Lung (tissue), 12 donors: ENCODE results near the gene MRPS12. TPM values are rescaled to one million over a fixed set of nuclear protein-coding genes. Genes with fewer than 3 reads are reported as not detected.

Source experiments
- ATAC-seq: fragments of 200-7000 bp; cut with Tn5 transposase; one replicate; pipeline ENCODE4 v1.9.1; 2020; ENCODE audit warnings: moderate number of reproducible peaks; ENCODE audit not compliant: insufficient read depth, low FRiP score
- DNase-seq, 3 donors: peaks; one replicate each; pipeline ENCODE4 v3.0.0-alpha.2; 2013 to 2017
- H3K27ac ChIP-seq, 2 donors: one replicate each; pipeline ENCODE4 v1.5.1; 2013; ENCODE audit warnings: mild to moderate bottlenecking in 2 of 2, moderate library complexity in 2 of 2, control low read depth in 1 of 2, inconsistent platforms in 1 of 2, low read depth in 1 of 2, low read length in 1 of 2
- H3K27me3 ChIP-seq, 3 donors: one replicate each; pipeline ENCODE4 v1.5.1; 2013; ENCODE audit warnings: low read length in 2 of 3; ENCODE audit not compliant: control insufficient read depth in 3 of 3, insufficient read depth in 3 of 3
- H3K36me3 ChIP-seq, 4 donors: one replicate each; pipeline ENCODE4 v1.5.1; 2013; ENCODE audit warnings: low read length in 4 of 4, mild to moderate bottlenecking in 1 of 4, moderate library complexity in 1 of 4; ENCODE audit not compliant: control insufficient read depth in 4 of 4, insufficient read depth in 4 of 4
- H3K4me1 ChIP-seq, 5 donors: one replicate each; pipeline ENCODE4 v1.5.1; 2013; ENCODE audit warnings: low read length in 5 of 5, mild to moderate bottlenecking in 2 of 5, moderate library complexity in 1 of 5; ENCODE audit not compliant: control insufficient read depth in 5 of 5, insufficient read depth in 5 of 5
- H3K4me3 ChIP-seq: one replicate; pipeline ENCODE4 v1.5.1; 2013; ENCODE audit warnings: mild to moderate bottlenecking, control low read depth, moderate library complexity
- H3K9ac ChIP-seq, 2 donors: one replicate each; pipeline ENCODE4 v1.5.1; 2013; ENCODE audit warnings: low read length in 2 of 2, control low read depth in 1 of 2; ENCODE audit not compliant: insufficient read depth in 1 of 2
- H3K9me3 ChIP-seq, 4 donors: one replicate each; pipeline ENCODE4 v1.5.1; 2013; ENCODE audit warnings: low read length in 3 of 4, mild to moderate bottlenecking in 1 of 4, moderate library complexity in 1 of 4; ENCODE audit not compliant: control insufficient read depth in 4 of 4, insufficient read depth in 3 of 4
- WGBS, 2 donors: extraction: QIAGEN DNeasy Blood & Tissue Kit; methylation state at CpG; one replicate each; pipeline ENCODE4 v1.1.7; 2013; 5-methylcytosine and 5-hydroxymethylcytosine counted together
- polyA plus RNA-seq, 2 donors: library from polyadenylated mRNA; stranded (reverse); fragments of 200-250 nt; gene quantifications; one replicate each; pipeline ENCODE4 v1.2.1, GENCODE V29; 2013
- total RNA-seq, 2 donors: library from RNA; depleted of rRNA in 1 of 2; stranded (reverse); fragments of >200 nt in 1 of 2; gene quantifications; one replicate each; pipeline ENCODE4 v1.2.1, GENCODE V29; 2014 to 2021
- TF ChIP-seq, protein P1 (sequence below): IDR thresholded peaks from 2 replicates; pipeline ENCODE4 v1.5.1; 2012; ENCODE audit warnings: mild to moderate bottlenecking; ENCODE audit errors: control extremely low read depth, extremely low read depth
- donor health status: control.
- donor health status: control.
- donor health status: Bipolar disorder and iron deficiency.
- donor health status: healthy.
- donor health status: DM: yes; HTN: yes; CAD: no.

MRPS12 gene
- total and polyA plus RNA-seq, 4 donors: 10.7 to 63.5 (median 36.8) TPM

GRCh38 chr19:38905620-38906019 is 25.1 kb upstream of the MRPS12 start:
- TF ChIP-seq, protein P1, sequence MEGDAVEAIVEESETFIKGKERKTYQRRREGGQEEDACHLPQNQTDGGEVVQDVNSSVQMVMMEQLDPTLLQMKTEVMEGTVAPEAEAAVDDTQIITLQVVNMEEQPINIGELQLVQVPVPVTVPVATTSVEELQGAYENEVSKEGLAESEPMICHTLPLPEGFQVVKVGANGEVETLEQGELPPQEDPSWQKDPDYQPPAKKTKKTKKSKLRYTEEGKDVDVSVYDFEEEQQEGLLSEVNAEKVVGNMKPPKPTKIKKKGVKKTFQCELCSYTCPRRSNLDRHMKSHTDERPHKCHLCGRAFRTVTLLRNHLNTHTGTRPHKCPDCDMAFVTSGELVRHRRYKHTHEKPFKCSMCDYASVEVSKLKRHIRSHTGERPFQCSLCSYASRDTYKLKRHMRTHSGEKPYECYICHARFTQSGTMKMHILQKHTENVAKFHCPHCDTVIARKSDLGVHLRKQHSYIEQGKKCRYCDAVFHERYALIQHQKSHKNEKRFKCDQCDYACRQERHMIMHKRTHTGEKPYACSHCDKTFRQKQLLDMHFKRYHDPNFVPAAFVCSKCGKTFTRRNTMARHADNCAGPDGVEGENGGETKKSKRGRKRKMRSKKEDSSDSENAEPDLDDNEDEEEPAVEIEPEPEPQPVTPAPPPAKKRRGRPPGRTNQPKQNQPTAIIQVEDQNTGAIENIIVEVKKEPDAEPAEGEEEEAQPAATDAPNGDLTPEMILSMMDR: no peak
- ATAC-seq: no peak
- Histone ChIP-seq H3K4me1 (peaks cover 0 to 6% (median 0%) of the 10 kb centered on the region in 5 donors), H3K27ac (no peak overlapping the region), H3K9me3 (peaks cover 0 to 2% (median 0%) of the 10 kb centered on the region in 4 donors), H3K27me3 (no peaks in the 10 kb centered on the region), H3K4me3 (no peak overlapping the region), H3K9ac (no peak overlapping the region), H3K36me3 (peaks cover 0 to 35% (median 2%) of the 10 kb centered on the region in 4 donors)
- DNase-seq: no peak
- 96 to 97% methylated on average over 4 of the region's 4 CpGs for WGBS, 2 donors

DNA sequence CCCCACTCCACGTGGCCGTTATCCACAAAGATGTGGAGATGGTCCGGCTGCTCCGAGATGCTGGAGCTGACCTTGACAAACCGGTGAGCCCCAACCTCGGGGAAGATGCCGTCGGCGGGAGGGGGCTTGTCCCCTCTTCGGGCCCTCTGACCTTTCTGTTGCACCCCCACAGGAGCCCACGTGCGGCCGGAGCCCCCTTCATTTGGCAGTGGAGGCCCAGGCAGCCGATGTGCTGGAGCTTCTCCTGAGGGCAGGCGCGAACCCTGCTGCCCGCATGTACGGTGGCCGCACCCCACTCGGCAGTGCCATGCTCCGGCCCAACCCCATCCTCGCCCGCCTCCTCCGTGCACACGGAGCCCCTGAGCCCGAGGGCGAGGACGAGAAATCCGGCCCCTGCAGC is 23.5 kb upstream of the MRPS12 start:
- Histone ChIP-seq H3K4me3 (no peak overlapping the region), H3K36me3 (peaks cover 0 to 35% (median 2%) of the 10 kb centered on the region in 4 donors), H3K27ac (no peak overlapping the region), H3K9ac (no peak overlapping the region), H3K4me1 (no peaks in the 10 kb centered on the region), H3K27me3 (peaks cover 0 to 1% (median 0%) of the 10 kb centered on the region in 3 donors), H3K9me3 (no peaks in the 10 kb centered on the region)
- no peak for DNase-seq
- WGBS, 2 donors: 96 to 97% methylated on average over 27 to 29 of the region's 29 CpGs
- ATAC-seq: no peak
- TF ChIP-seq, protein P1: no peak

DNA sequence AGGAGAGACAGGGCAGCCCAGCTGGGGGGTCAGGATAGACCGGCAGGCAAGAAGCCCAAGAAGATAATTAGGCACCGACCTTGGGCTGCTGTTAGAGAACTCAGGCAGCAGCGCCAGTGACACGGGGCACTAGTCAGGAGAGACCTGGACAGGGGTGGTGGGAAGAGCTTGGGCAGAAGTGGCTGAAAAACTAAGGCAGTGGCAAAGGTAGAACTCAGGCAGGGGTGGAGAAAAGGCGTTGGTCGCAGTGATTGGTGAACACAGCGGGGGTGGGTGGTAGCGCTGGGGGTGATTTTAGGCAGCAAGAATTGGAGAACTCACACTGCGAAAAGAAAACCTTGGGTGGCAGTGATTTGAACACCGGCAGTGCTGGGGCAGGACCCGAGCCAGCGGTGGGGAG is 23.1 kb upstream of the MRPS12 start:
- H3K27ac ChIP-seq: no peak overlapping the region
- DNase-seq: no peak
- H3K4me1 ChIP-seq: no peaks in the 10 kb centered on the region
- H3K9ac ChIP-seq: no peak overlapping the region
- H3K27me3 ChIP-seq: peaks cover 0 to 3% (median 0%) of the 10 kb centered on the region in 3 donors
- H3K9me3 ChIP-seq: no peaks in the 10 kb centered on the region
- H3K4me3 ChIP-seq: no peak overlapping the region
- peaks cover 0 to 35% (median 2%) of the 10 kb centered on the region in 4 donors for H3K36me3 ChIP-seq
- no peak for ATAC-seq
- TF ChIP-seq, protein P1: no peak
- 93 to 96% methylated on average over 12 of the region's 12 CpGs for WGBS, 2 donors

- Histone ChIP-seq H3K27ac (no peak overlapping the region), H3K9me3 (no peaks in the 10 kb centered on the region), H3K4me3 (no peak overlapping the region), H3K36me3 (peaks cover 0 to 35% (median 2%) of the 10 kb centered on the region in 4 donors), H3K27me3 (peaks cover 0 to 3% (median 0%) of the 10 kb centered on the region in 3 donors), H3K4me1 (no peaks in the 10 kb centered on the region), H3K9ac (no peak overlapping the region)
- ATAC-seq (no peak), DNase-seq (no peak)
- TF ChIP-seq, protein P1: no peak
- 80 to 83% methylated on average over 10 of the region's 10 CpGs for WGBS, 2 donors
These were observed 21.8 kb upstream of the MRPS12 start for GRCh38 chr19:38908911-38909310.
